Measurements from ENCODE around the gene SRP19. TPM values are rescaled to one million over a fixed set of nuclear protein-coding genes. Genes with fewer than 3 reads are reported as not detected.
"Not testable (repeated sequence)": the region's sequence is repeated elsewhere in the genome, so short reads cannot be mapped to it uniquely, and the experiment has no call there.

Gene SRP19
- total RNA-seq, 1 experiment from 2014 or later = 82.8 TPM

GRCh38 chr5:112857866-112858265 is 3.2 kb upstream of the SRP19 start:
- Histone ChIP-seq H3K36me3 (no peaks in the 10 kb centered on the region; the same call in 1 of the 2 replicates), H3K27ac (no peak overlapping the region), H3K4me1 (no peaks in the 10 kb centered on the region), H3K9me3 (replicated peaks) (peaks cover 5% of the 10 kb centered on the region; the same call in 1 of the 2 replicates), H3K4me3 (no peak overlapping the region), H3K27me3 (no peaks in the 10 kb centered on the region)
- no peak for DNase-seq

- not testable (repeated sequence) for H3K9me3 ChIP-seq (replicated peaks); H3K27me3 ChIP-seq; H3K4me1 ChIP-seq; DNase-seq
- H3K4me3 ChIP-seq = peak overlapping the region; percentile 73
- peaks cover 11% of the 10 kb centered on the region for H3K36me3 ChIP-seq
- H3K27ac ChIP-seq = peak overlapping the region; percentile 41
Measured at GRCh38 chr5:112860571-112860928, 537 bp upstream of the SRP19 start.

- H3K27ac ChIP-seq = peak overlapping the region; percentile 41
- no peak for DNase-seq
- peaks cover 16% of the 10 kb centered on the region for H3K36me3 ChIP-seq
- H3K4me1 ChIP-seq = 0 out of 2 replicates have a peak, but pooled peaks cover 3% of the 10 kb centered on the region
- no peaks in the 10 kb centered on the region for H3K27me3 ChIP-seq
- peak overlapping the region; percentile 73 for H3K4me3 ChIP-seq
- no peaks in the 10 kb centered on the region for H3K9me3 ChIP-seq (replicated peaks)
Measured at GRCh38 chr5:112861638-112861985, 525 bp downstream of the SRP19 start.

- no peaks in the 10 kb centered on the region for H3K27me3 ChIP-seq
- H3K9me3 ChIP-seq (replicated peaks) = no peaks in the 10 kb centered on the region
- H3K27ac ChIP-seq = no peak overlapping the region
- H3K36me3 ChIP-seq = peaks cover 20% of the 10 kb centered on the region
- H3K4me1 ChIP-seq = 0 out of 2 replicates have a peak, but pooled peaks cover 3% of the 10 kb centered on the region
- H3K4me3 ChIP-seq = peak overlapping the region; percentile 73
- DNase-seq = peak in 1 of 2 experiments; percentile 21
Measured at GRCh38 chr5:112862085-112862484, 998 bp downstream of the SRP19 start.

DNA sequence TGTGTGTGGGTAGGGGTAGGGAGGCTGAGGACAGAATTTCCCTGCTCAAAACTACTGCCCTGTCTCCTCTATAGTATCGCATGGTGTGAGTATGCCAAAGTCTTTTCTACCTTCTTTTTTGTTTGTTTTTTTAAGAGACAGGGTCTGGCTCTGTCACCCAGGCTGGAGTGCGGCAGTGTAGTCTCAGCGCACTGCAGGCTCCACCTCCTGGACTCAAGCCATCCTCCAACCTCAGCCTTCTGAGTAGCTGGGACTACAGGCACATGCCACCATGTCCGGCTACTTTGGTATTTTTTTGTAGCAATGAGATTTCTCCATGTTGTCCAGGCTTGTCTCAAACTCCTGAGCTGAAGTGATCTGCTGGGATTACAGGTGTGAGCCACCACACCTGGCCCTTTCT is 2.5 kb downstream of the SRP19 start:
- no peaks in the 10 kb centered on the region for H3K9me3 ChIP-seq (replicated peaks)
- H3K27ac ChIP-seq = no peak overlapping the region
- H3K27me3 ChIP-seq = no peaks in the 10 kb centered on the region
- no peak overlapping the region for H3K4me3 ChIP-seq
- peaks cover 34% of the 10 kb centered on the region for H3K36me3 ChIP-seq
- no peak for DNase-seq
- H3K4me1 ChIP-seq = 0 out of 2 replicates have a peak, but pooled peaks cover 3% of the 10 kb centered on the region

DNA sequence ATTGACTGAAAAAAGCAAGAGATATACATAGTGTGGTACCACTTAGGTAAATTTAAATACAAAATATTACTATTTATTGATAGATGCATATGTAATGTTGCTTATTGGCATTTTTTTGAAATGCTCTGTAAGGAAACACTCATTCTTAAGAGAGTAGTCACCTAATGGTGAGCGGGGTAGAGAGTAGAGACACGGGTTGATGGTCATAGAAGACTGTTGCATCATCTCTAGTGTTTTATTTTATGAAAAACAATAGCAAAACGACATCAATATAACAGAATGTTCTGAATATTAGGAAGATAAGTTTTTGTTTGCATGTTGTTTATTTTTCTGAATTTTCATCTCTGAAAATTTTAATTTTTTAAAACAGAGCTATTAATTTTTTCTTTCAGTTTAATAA is 4.0 kb downstream of the SRP19 start:
- H3K4me3 ChIP-seq = no peak overlapping the region
- H3K27ac ChIP-seq = no peak overlapping the region
- H3K4me1 ChIP-seq = 0 out of 2 replicates have a peak, but pooled peaks cover 3% of the 10 kb centered on the region
- peaks cover 37% of the 10 kb centered on the region for H3K36me3 ChIP-seq
- DNase-seq = no peak
- H3K9me3 ChIP-seq (replicated peaks) = no peaks in the 10 kb centered on the region
- H3K27me3 ChIP-seq = no peaks in the 10 kb centered on the region

DNA sequence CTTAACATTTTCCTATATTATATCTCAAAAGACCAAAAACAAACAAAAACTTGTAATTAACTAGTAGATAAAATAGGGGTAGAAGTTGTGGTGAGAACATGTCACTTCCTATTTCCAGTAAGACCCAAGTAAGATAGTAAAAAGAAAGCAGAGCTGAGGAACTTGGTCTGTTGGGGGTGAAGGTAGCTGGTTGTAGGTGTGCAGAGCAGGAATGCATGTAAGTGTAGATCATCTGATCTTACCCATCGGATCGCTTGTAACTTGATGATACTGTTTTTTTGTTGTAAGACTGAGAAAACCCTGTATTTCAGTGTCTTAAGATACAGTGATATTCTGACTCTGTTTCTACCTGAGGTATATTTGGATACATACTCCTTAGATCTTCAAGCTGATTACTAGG is 5.7 kb downstream of the SRP19 start:
- no peak overlapping the region for H3K27ac ChIP-seq
- no peak overlapping the region for H3K4me3 ChIP-seq
- H3K4me1 ChIP-seq = 0 out of 2 replicates have a peak, but pooled peaks cover 3% of the 10 kb centered on the region
- H3K36me3 ChIP-seq = peaks cover 44% of the 10 kb centered on the region
- no peak for DNase-seq
- no peaks in the 10 kb centered on the region for H3K27me3 ChIP-seq
- no peaks in the 10 kb centered on the region for H3K9me3 ChIP-seq (replicated peaks)

DNA sequence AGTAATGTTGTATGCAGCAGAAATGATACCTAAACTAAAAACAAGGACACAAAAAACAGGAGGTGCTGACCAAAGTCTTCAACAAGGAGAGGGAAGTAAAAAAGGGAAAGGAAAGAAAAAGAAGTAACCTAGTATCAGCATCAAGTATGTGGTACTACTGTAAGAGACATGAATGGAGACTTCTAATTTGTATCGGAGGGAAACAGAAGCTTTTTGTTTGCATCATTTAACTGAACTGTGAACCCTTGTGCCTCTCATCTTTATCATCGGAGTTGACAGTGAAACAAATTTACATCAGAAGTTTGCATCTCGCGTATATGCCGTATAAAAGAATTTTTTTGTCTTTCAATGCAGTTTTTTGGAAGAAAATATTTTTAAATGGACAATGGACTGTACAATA is 6.3 kb downstream of the SRP19 start:
- Histone ChIP-seq H3K4me3 (no peak overlapping the region), H3K36me3 (peaks cover 44% of the 10 kb centered on the region), H3K27me3 (no peaks in the 10 kb centered on the region), H3K9me3 (replicated peaks) (no peaks in the 10 kb centered on the region), H3K4me1 (0 out of 2 replicates have a peak, but pooled peaks cover 3% of the 10 kb centered on the region), H3K27ac (no peak overlapping the region)
- DNase-seq = no peak

GRCh38 chr5:112869948-112870347 is 8.9 kb downstream of the SRP19 start:
- Histone ChIP-seq H3K4me3 (no peak overlapping the region), H3K27ac (no peak overlapping the region), H3K9me3 (replicated peaks) (no peaks in the 10 kb centered on the region), H3K27me3 (no peaks in the 10 kb centered on the region), H3K36me3 (peaks cover 41% of the 10 kb centered on the region), H3K4me1 (no peaks in the 10 kb centered on the region)
- no peak for DNase-seq

GRCh38 chr5:112870966-112871365 is 9.9 kb downstream of the SRP19 start:
- no peaks in the 10 kb centered on the region for H3K27me3 ChIP-seq
- no peak overlapping the region for H3K4me3 ChIP-seq
- H3K9me3 ChIP-seq (replicated peaks) = no peaks in the 10 kb centered on the region
- no peaks in the 10 kb centered on the region for H3K4me1 ChIP-seq
- DNase-seq = no peak
- peaks cover 42% of the 10 kb centered on the region for H3K36me3 ChIP-seq
- no peak overlapping the region for H3K27ac ChIP-seq

GRCh38 chr5:112876362-112876761 is 15.3 kb downstream of the SRP19 start:
- no peak for DNase-seq
- Histone ChIP-seq H3K4me1 (no peaks in the 10 kb centered on the region), H3K9me3 (replicated peaks) (no peaks in the 10 kb centered on the region), H3K27me3 (no peaks in the 10 kb centered on the region), H3K4me3 (no peak overlapping the region), H3K27ac (no peak overlapping the region), H3K36me3 (peaks cover 38% of the 10 kb centered on the region)

DNA sequence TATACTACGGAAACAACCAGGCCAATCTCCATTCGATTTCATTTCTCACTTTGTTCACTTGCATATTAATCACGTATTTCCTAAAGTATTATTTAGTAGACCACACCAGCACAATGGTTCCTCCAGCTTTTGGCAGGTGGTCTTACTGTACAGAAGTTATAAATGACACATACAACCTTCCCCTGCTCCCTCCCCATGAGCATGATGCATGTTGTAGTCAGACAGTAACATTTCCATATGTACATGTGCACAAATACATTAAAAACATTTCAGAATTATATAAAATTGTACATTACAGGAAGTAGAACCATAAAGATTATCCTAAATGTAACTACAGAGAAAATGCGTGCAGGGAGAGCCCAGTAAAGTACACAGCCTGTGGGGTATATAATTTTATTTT is 17.0 kb downstream of the SRP19 start:
- Histone ChIP-seq H3K9me3 (replicated peaks) (no peaks in the 10 kb centered on the region), H3K4me3 (no peak overlapping the region), H3K27ac (no peak overlapping the region), H3K4me1 (no peaks in the 10 kb centered on the region), H3K27me3 (no peaks in the 10 kb centered on the region), H3K36me3 (peaks cover 53% of the 10 kb centered on the region)
- no peak for DNase-seq

DNA sequence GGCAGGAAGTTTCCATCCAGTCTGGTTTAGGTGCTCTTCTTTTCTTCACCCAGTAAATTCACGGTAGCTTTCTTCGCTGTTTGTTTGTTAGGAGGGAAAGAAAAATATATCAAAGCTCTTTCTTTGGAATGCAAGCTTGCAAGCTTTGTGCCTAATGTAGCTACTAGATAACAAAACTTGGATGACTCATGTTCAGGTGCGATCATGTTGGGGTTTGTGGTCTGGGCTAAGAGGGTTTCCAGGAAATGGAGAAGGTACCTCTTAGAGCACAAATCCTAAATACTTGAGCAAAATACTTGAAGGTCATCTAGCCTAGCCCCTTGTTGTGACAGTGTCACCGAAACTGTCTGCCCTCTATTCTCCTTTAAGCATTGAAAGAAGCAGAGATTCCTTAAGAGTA is 17.7 kb downstream of the SRP19 start:
- no peak for DNase-seq
- H3K27ac ChIP-seq = no peak overlapping the region
- no peak overlapping the region for H3K4me3 ChIP-seq
- H3K27me3 ChIP-seq = no peaks in the 10 kb centered on the region
- H3K36me3 ChIP-seq = peaks cover 57% of the 10 kb centered on the region
- no peaks in the 10 kb centered on the region for H3K4me1 ChIP-seq
- no peaks in the 10 kb centered on the region for H3K9me3 ChIP-seq (replicated peaks)

DNA sequence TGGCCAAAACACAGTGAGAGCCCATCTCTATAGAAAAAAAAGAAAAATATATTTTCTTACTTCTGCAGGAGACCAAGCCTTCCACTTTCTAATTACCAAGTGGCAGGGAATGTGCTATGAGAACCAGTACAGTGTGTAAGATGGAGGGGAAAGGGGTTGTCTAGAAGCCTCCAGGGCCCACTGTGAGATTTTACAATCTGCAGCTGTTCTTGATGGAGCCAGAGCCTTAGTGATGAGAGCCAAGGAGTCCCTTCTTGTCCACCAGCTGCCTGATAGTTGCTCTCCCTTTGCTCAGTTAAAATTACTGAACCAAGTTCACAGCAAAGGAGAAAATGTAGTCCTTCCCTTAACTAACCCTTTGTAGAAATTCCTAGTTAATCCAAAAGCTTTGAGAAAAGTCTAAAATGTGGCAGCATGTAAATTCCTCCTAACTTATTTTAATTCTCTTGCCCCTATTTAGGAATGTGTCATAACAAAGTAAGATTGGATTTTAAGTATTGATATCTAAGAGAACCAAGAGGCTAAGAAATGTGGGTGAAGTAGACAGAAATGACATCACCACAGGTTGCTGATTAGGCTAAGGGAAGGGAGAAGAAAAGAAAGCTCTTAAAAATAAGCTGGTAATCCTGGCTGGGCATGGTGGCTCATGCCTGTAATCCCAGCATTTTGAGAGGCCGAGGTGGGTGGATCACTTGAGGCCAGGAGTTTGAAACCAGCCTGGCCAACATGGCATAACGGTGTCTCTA is 19.3 kb downstream of the SRP19 start:
- Histone ChIP-seq H3K9me3 (replicated peaks) (no peaks in the 10 kb centered on the region), H3K27ac (no peak overlapping the region), H3K36me3 (peaks cover 70% of the 10 kb centered on the region), H3K4me1 (no peaks in the 10 kb centered on the region), H3K4me3 (no peak overlapping the region), H3K27me3 (no peaks in the 10 kb centered on the region)
- peak in 1 of 2 experiments; percentile 27 for DNase-seq

DNA sequence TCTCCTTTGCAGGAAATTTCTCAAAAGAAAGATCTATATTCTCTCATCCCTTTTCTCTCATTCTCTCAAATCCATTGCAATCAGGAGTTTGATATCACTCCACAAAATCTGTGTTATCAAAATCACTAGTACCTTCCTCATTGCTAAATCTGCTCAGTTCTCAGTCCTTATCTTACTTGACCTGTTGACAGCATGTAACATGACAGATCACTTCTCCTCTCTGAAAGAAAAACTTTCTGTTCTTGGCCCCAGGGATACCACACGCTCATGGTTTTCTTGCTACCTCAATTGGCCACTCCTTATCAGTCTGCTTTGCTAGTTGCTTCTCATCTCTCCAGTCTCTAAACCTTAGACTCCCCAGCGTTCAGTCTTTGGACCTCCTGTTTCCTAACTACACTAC is 22.1 kb downstream of the SRP19 start:
- H3K4me1 ChIP-seq = no peaks in the 10 kb centered on the region
- no peak overlapping the region for H3K4me3 ChIP-seq
- H3K9me3 ChIP-seq (replicated peaks) = no peaks in the 10 kb centered on the region
- H3K27me3 ChIP-seq = no peaks in the 10 kb centered on the region
- no peak for DNase-seq
- H3K27ac ChIP-seq = no peak overlapping the region
- peaks cover 82% of the 10 kb centered on the region for H3K36me3 ChIP-seq

DNA sequence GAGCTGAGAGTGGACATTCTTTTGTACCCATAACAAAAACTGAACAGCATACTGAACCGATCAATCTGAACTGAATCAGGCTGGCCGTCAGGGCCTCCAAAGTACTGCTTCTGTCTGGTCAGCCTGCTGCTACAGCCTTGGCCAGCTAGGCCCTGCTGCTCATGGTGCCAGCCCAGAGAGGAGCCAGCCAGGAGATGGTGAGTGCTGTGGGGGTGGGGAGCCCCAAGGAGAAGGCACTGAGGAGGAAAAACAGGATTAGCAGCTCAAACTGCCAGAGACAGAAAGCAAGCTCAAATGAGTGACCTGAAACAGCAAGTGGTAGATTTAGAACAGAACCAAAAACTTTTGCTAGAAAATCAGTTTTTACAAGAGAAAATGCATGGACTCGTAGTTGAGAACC is 23.9 kb downstream of the SRP19 start:
- no peak overlapping the region for H3K4me3 ChIP-seq
- peaks cover 82% of the 10 kb centered on the region for H3K36me3 ChIP-seq
- H3K27ac ChIP-seq = no peak overlapping the region
- no peaks in the 10 kb centered on the region for H3K27me3 ChIP-seq
- DNase-seq = no peak
- H3K9me3 ChIP-seq (replicated peaks) = no peaks in the 10 kb centered on the region
- no peaks in the 10 kb centered on the region for H3K4me1 ChIP-seq

All from SJCRH30 (cell line).